ENCODE data around the gene OR8D2.
"Not testable (repeated sequence)": the region's sequence is repeated elsewhere in the genome, so short reads cannot be mapped to it uniquely, and the experiment has no call there.

The OR8D2 gene

DNA sequence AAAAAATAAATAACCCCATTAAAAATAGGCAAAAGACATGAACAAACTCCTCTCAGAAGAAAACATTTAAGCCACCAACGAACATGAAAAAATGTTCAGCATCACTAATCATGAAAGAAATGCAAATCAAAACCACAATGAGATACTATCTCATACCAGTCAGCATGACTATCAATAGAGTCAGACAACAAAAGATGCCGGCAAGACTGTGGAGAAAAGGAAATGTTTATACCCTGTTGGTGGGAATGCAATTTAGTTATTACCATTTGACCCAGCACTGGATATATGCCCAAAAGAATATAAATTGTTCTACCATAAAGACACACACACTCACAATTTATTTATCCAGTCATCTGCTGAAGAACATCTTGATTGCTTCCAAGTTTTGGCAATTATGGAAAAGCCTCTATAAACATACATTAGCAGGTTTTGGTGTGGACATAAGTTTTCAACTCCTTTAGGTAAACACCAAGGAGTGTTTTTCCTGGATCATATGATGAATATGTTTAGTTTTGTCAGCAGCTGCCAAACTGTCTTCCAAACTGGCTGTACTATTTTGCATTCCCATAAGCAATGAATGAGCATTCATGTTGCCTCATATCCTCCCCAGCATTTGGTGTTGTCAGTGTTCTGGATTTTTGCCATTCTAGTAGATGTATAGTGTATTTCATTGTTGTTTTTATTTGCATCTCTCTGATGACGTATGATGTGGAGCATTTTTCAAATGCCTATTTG, 34.2 kb downstream of the OR8D2 start:
- no peak for DNase-seq

DNA sequence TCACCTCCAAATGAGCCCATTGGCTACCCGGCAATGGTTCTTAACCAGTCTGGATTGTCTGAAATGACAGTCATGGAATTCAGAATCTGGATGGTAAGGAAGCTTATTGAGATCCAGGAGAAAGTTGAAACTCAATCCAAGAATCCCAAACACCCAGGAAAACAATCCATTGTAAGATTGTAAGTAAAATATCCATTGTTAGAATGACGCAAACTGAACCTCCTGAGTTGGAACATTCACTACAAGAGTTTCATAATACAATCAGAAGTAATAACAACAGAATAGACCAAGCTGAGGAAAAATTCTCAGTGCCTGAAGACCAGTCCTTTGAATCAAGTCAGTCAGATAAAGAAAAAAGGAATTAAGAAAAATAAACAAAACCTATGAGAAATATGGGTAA, 41.7 kb downstream of the OR8D2 start:
- no peak for DNase-seq

DNA sequence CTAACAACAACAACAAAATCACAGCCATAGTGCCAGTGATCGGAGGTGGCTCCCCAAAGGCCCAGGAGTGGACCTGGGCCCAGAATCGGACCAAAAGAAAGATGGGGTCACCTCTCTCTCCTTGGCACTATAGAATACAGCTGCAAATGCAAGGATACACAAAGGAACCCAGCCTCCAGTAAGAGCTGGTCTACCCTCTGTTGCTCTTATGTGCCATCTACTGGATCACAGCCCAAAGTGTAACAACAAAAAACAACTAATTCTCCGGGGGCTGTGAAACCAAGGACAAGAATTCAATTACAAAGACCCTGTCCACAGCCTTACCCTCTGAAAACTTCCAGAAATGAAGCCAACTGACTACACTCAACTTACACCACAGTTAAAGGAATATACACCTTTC, 42.2 kb downstream of the OR8D2 start:
- peak; percentile 0 for DNase-seq

- DNase-seq = no peak
Observed at GRCh38 chr11:124277207-124277606, 42.8 kb downstream of the OR8D2 start.

GRCh38 chr11:124276081-124276480, 43.9 kb downstream of the OR8D2 start:
- no peak for DNase-seq

DNA sequence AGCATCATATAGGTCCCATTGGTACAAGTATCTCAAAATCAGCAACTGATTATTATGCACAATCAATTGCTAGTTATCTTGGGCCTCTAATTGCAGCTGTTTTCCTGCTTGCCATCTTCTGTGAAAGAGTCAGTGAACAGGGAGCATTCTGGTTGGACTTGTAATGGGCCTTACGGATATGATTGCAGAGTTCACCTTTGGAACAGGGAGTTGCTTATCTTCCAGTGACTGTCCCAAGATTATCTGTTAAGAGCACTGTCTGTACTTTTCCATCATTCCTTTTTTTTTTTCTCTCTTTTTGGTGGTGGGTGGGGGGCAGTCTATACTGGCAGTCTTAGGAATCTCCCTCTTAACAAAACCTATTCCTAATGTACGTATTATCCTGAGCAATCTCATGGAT, 46.0 kb downstream of the OR8D2 start:
- DNase-seq = no peak

DNA sequence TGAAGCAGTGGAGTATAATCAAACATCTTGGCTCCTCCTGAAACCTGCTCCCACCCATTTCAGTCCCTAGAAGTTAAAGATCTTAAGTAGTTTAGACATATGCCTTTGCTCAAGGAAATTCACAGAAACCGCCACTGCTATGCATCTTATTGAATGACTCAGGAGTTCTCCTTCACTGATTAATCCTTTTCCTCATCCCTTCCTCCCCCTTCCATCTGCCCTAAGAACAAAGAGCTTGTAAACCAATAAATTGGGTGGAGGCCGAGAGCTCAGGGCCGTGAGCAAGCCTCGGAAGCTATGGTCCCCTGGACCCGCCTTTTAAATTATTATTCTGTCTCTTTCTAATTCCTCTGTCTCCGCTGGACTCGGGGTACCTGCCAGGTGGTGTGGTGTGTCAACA, 49.1 kb downstream of the OR8D2 start:
- DNase-seq = not testable (repeated sequence)
